HepG2 (cell line): ENCODE measurements around the gene LIMA1. TPM values are rescaled to one million over a fixed set of nuclear protein-coding genes. Genes with fewer than 3 reads are reported as not detected.

Experiments used
- ATAC-seq: fragments of 200-7000 bp; cut with Tn5 transposase; 3 replicates; pipeline ENCODE4 v1.9.1; 2020; ENCODE audit warnings: mild to moderate bottlenecking, moderate library complexity
- BruUV-seq: library from RNA; stranded (reverse); fragments of 400-500 nt; replicated peaks from 2 replicates; lab custom pipeline; 2021; lab: Mats Ljungman, UMichigan
- CTCF ChIA-PET: fragments of 300-600 bp; formaldehyde crosslinking; extraction: SDS; loops from one replicate; lab custom pipeline; 2021; ENCODE audit warnings: low total read pairs, inconsistent platforms, low intra/inter-chr PET ratio; lab: Yijun Ruan, JAX
- POLR2A ChIA-PET: fragments of 350-600 bp; sonication (Branson Sonifier 250); formaldehyde crosslinking; loops from one replicate; lab custom pipeline; 2020; ENCODE audit warnings: antibody characterized with exemption, inconsistent platforms; lab: Yijun Ruan, JAX
- DNase-seq: peaks from one replicate; pipeline ENCODE4 v3.0.0-alpha.2; 2015; ENCODE audit warnings: low spot score
- FAIRE-seq: peaks from 3 replicates; lab custom pipeline; 2011; peaks lifted over from hg19 to GRCh38; lab: Jason Lieb, UNC
- H2AFZ ChIP-seq: one replicate; pipeline ENCODE4 v1.6.1; 2011; ENCODE audit warnings: low read length, inconsistent platforms
- H3K27ac ChIP-seq: fragments of 300-600 bp; 3 replicates; pipeline ENCODE4 v1.8.0; 2011; ENCODE audit warnings: mixed run types, mild to moderate bottlenecking, mixed read lengths, low read length, inconsistent platforms; ENCODE audit not compliant: insufficient read depth; ENCODE audit errors: extremely low read length
- H3K27me3 ChIP-seq, 2 experiments: fragments of 200-600 bp in 1 of 2; 2 replicates in 1 of 2; 3 replicates in 1 of 2; pipeline versions ENCODE4 v1.6.0 to v1.8.0; 2011; ENCODE audit warnings: low read length in 2 of 2, mild to moderate bottlenecking in 2 of 2, moderate library complexity in 2 of 2, inconsistent platforms in 1 of 2; ENCODE audit not compliant: insufficient read depth in 2 of 2, control insufficient read depth in 1 of 2
- H3K36me3 ChIP-seq, 2 experiments: fragments of 200-600 bp in 1 of 2; replicated peaks in 1 of 2; 2 replicates in 1 of 2; 3 replicates in 1 of 2; pipeline versions ENCODE4 v1.5.1 to v1.8.0; 2011; ENCODE audit warnings: low read length in 2 of 2, inconsistent platforms in 1 of 2; ENCODE audit not compliant: insufficient read depth in 2 of 2, control insufficient read depth in 1 of 2
- H3K4me1 ChIP-seq: 2 replicates; pipeline ENCODE4 v1.5.1; 2012; ENCODE audit warnings: low read length, inconsistent platforms; ENCODE audit not compliant: insufficient read depth
- H3K4me2 ChIP-seq: 2 replicates; pipeline ENCODE4 v1.6.0; 2011; ENCODE audit warnings: low read depth, low read length, inconsistent platforms
- H3K4me3 ChIP-seq, 3 experiments: fragments of 200-600 bp in 1 of 3; sonication (generic), shearing (Covaris generic) in 1 of 3; replicated peaks in 1 of 3; 2 replicates each; pipeline ENCODE4 v1.5.1; 2011 to 2016; ENCODE audit warnings: low read length in 3 of 3, inconsistent platforms in 2 of 3, low read depth in 2 of 3, mild to moderate bottlenecking in 2 of 3, control low read depth in 1 of 3, mixed read lengths in 1 of 3; ENCODE audit not compliant: insufficient read depth in 1 of 3
- H3K79me2 ChIP-seq: one replicate; pipeline ENCODE4 v1.6.1; 2011; ENCODE audit warnings: low read length, inconsistent platforms; ENCODE audit not compliant: insufficient read depth
- H3K9ac ChIP-seq: 2 replicates; pipeline ENCODE4 v1.6.0; 2011; ENCODE audit warnings: mild to moderate bottlenecking, low read depth, low read length, inconsistent platforms; ENCODE audit not compliant: insufficient read depth
- H3K9me3 ChIP-seq: 2 replicates; pipeline ENCODE4 v1.5.1; 2012; ENCODE audit warnings: mild to moderate bottlenecking, low read length
- H4K20me1 ChIP-seq: 2 replicates; pipeline ENCODE4 v1.6.0; 2011; ENCODE audit warnings: inconsistent platforms, mild to moderate bottlenecking, low read length, moderate library complexity; ENCODE audit not compliant: insufficient read depth
- ASH2L ChIP-seq: fragments of 300-600, 200-600 bp; sonication (generic); IDR thresholded peaks from 2 replicates; pipeline ENCODE4 v1.7.0; 2017; ENCODE audit warnings: low read depth, mild to moderate bottlenecking, moderate library complexity, mixed read lengths, low read length; ENCODE audit not compliant: insufficient read length
- ATF1 ChIP-seq: IDR thresholded peaks from 2 replicates; pipeline ENCODE4 v1.6.1; 2016; ENCODE audit warnings: mild to moderate bottlenecking, control low read depth
- CEBPG ChIP-seq: IDR thresholded peaks from 2 replicates; pipeline ENCODE4 v1.6.1; 2016
- CREB1 ChIP-seq, 2 experiments: fragments of 450-650 bp in 1 of 2; IDR thresholded peaks; 2 replicates each; pipeline ENCODE4 v1.6.1; 2016 to 2017; ENCODE audit warnings: control low read depth in 1 of 2, mild to moderate bottlenecking in 1 of 2, missing compliant biosample characterization in 1 of 2, missing genetic modification characterization in 1 of 2
- FOXA3 ChIP-seq: IDR thresholded peaks from 2 replicates; pipeline ENCODE4 v1.6.1; 2016; ENCODE audit warnings: missing genetic modification reagents, missing compliant biosample characterization
- GABPB1 ChIP-seq: IDR thresholded peaks from 2 replicates; pipeline ENCODE4 v1.6.1; 2016; ENCODE audit warnings: mild to moderate bottlenecking, missing genetic modification reagents, moderate library complexity, missing compliant biosample characterization
- MIXL1 ChIP-seq: IDR thresholded peaks from 2 replicates; pipeline ENCODE4 v1.6.1; 2016
- NCOR1 ChIP-seq: fragments of 200-600 bp; sonication (generic); IDR thresholded peaks from 2 replicates; pipeline ENCODE4 v1.7.0; 2017; ENCODE audit warnings: antibody characterized with exemption, low read length, borderline replicate concordance
- NFE2L2 ChIP-seq: fragments of 150-350 bp; IDR thresholded peaks from 2 replicates; pipeline ENCODE4 v1.6.1; 2014; ENCODE audit warnings: low read length
- RXRB ChIP-seq: IDR thresholded peaks from 2 replicates; pipeline ENCODE4 v1.6.1; 2016; ENCODE audit warnings: borderline replicate concordance, missing genetic modification reagents, missing compliant biosample characterization
- TEAD3 ChIP-seq: optimal IDR thresholded peaks from 2 replicates; pipeline ENCODE3; 2016; ENCODE audit warnings: borderline replicate concordance
- ZNF160 ChIP-seq: sonication (generic); formaldehyde crosslinking; IDR thresholded peaks from 2 replicates; pipeline ENCODE4 v1.8.0; 2022; ENCODE audit warnings: mild to moderate bottlenecking, inconsistent platforms, missing genetic modification reagents
- ZNF224 ChIP-seq: sonication (generic); formaldehyde crosslinking; IDR thresholded peaks from 2 replicates; pipeline ENCODE4 v1.5.0; 2020; ENCODE audit warnings: mild to moderate bottlenecking, missing genetic modification reagents
- ZNF790 ChIP-seq: sonication (generic); formaldehyde crosslinking; IDR thresholded peaks from 2 replicates; pipeline ENCODE4 v1.8.0; 2022; ENCODE audit warnings: missing genetic modification reagents, mild to moderate bottlenecking, borderline replicate concordance
- ZSCAN12 ChIP-seq: sonication (generic); formaldehyde crosslinking; IDR thresholded peaks from 2 replicates; pipeline ENCODE4 v1.9.0; 2021; ENCODE audit warnings: mild to moderate bottlenecking, missing genetic modification reagents
- WGBS: methylation state at CpG from one replicate; pipeline ENCODE4 v1.1.6; 2017; ENCODE audit warnings: low lambda C conversion rate; 5-methylcytosine and 5-hydroxymethylcytosine counted together
- in situ Hi-C: cut with HindIII; loops from 2 replicates; pipeline ENCODE4 v1.10.0; 2017; ENCODE audit warnings: low pct_unique_long_range_greater_than_20kb; ENCODE audit not compliant: extremely low pct_ligation_motif_present
- intact Hi-C: fragments of 100-400 bp; cut with micrococcal nuclease; formaldehyde crosslinking; loops from one replicate; pipeline ENCODE4 v1.10.0; 2022; ENCODE audit not compliant: unreplicated experiment
- polyA plus RNA-seq, 8 experiments: library from polyadenylated mRNA; depleted of rRNA in 3 of 8; stranded (reverse) in 7 of 8; unstranded in 1 of 8; fragments of >200 nt; fragmentation: Illumina TruSeq in 4 of 8; extraction: Trizol in 4 of 8; gene quantifications; 2 replicates each; pipeline versions ENCODE4 v1.2.1 to v1.2.3, GENCODE V29; 2011 to 2016; ENCODE audit warnings: low read depth in 4 of 8, missing spikeins in 1 of 8, mixed read lengths in 1 of 8; ENCODE audit not compliant: insufficient read depth in 1 of 8
- total RNA-seq, 5 experiments: library from RNA; depleted of rRNA; stranded (reverse); fragments of >200 nt; fragmentation: Illumina TruSeq; extraction: Trizol; gene quantifications; 2 replicates each; pipeline ENCODE4 v1.2.3, GENCODE V29; 2016; ENCODE audit warnings: low read depth in 1 of 5
- TF ChIP-seq, protein P1 (sequence below), 2 experiments: sonication (generic) in 1 of 2; formaldehyde crosslinking in 1 of 2; IDR thresholded peaks; 2 replicates each; pipeline versions ENCODE4 v1.4.0 to v1.6.1; 2016 to 2020; ENCODE audit warnings: borderline replicate concordance in 1 of 2, low read depth in 1 of 2, mild to moderate bottlenecking in 1 of 2, missing genetic modification reagents in 1 of 2
- TF ChIP-seq, protein P2 (sequence below): IDR thresholded peaks from 2 replicates; pipeline ENCODE4 v1.4.0; 2020; ENCODE audit warnings: mild to moderate bottlenecking, missing genetic modification reagents

LIMA1 gene
- total and polyA plus RNA-seq, 2 of the 13 experiments (the other 11 are each of a cell fraction or from before 2014, with no cell fraction given), result 13.0 to 19.8 TPM

DNA sequence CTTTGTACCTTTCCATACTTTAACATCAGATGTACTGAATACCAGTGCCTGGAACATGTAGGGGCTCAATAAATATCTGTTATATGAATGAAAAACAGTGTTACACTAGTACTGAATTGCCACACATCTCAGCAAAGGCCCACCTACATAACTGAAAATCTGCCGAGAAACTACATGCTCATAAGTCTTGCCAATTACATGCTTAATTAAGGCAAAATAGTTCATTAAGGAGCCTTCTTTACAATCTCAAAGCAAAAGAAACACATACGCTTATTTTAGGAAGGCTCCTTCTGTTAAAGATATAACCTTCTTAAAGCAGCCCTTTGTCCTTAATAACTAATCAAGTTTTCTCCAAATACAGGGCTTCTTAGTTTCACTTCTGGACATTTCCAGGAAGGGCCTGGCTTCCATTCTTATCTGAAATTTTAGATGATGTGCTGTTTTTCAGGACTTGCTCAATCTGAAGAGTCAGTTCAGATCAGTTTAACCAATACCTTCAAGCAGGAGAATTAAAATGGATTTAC is 11.5 kb downstream of the LIMA1 start:
- peak overlapping the region; percentile 76 for H2AFZ ChIP-seq
- in situ Hi-C loops, result no loop called here
- no peaks in the 10 kb centered on the region for H3K36me3 ChIP-seq
- ChIA-PET POLR2A (interaction anchor here (0.6 to 3.9 kb wide), 7 partner anchors 12 to 189 kb away, joined by 3 to 32 read pairs (median 4); partner anchors contain the start of genes COX14 and LIMA1), CTCF (no interaction called here)
- FAIRE-seq (peak; percentile 18), DNase-seq (peak; percentile 88), ATAC-seq (peak; percentile 94)
- H3K79me2 ChIP-seq, result no peaks in the 10 kb centered on the region
- WGBS, result 35% methylated on average over 2 of the region's 2 CpGs
- H3K4me2 ChIP-seq, result peak overlapping the region; percentile 80
- H3K9ac ChIP-seq, result peak overlapping the region; percentile 66
- TSS peak; percentile 48 for BruUV-seq
- no peaks in the 10 kb centered on the region for H4K20me1 ChIP-seq
- intact Hi-C loops, result loop anchor here (1.0 kb wide), 1 partner anchor 12 kb away; no protein-coding TSS in a partner anchor
- peaks cover 71% of the 10 kb centered on the region for H3K4me1 ChIP-seq
- H3K4me3 ChIP-seq, result peak overlapping the region in 2 of 3 experiments; percentile 49 to 58; a peak in 2 of 6 replicates
- H3K27ac ChIP-seq, result peak overlapping the region; percentile 93
- no peaks in the 10 kb centered on the region for H3K9me3 ChIP-seq
- H3K27me3 ChIP-seq, result no peaks in the 10 kb centered on the region
- TF ChIP-seq RXRB (CRISPR knock-in tag) (0 out of 2 replicates have a peak, but pooled peaks have one; percentile 40), CREB1 (IDR thresholded peaks at IDR 0.05) (no peak), CREB1 (CRISPR knock-in tag; IDR thresholded peaks at IDR 0.05) (peak; percentile 58), MIXL1 (0 out of 2 replicates have a peak, but pooled peaks have one; percentile 4), ZNF224 (no peak), ZNF160 (CRISPR knock-in tag) (no peak), GABPB1 (no peak), CEBPG (CRISPR knock-in tag) (peak; percentile 60), ZNF790 (no peak), ZSCAN12 (CRISPR knock-in tag) (no peak), NCOR1 (no peak), NFE2L2 (no peak), FOXA3 (peak; percentile 67; the same call in 1 of the 2 replicates), ASH2L (peak; percentile 65), TEAD3 (peak; percentile 66), ATF1 (CRISPR knock-in tag) (peak; percentile 40; the same call in 1 of the 2 replicates)
- TF ChIP-seq, protein P1, sequence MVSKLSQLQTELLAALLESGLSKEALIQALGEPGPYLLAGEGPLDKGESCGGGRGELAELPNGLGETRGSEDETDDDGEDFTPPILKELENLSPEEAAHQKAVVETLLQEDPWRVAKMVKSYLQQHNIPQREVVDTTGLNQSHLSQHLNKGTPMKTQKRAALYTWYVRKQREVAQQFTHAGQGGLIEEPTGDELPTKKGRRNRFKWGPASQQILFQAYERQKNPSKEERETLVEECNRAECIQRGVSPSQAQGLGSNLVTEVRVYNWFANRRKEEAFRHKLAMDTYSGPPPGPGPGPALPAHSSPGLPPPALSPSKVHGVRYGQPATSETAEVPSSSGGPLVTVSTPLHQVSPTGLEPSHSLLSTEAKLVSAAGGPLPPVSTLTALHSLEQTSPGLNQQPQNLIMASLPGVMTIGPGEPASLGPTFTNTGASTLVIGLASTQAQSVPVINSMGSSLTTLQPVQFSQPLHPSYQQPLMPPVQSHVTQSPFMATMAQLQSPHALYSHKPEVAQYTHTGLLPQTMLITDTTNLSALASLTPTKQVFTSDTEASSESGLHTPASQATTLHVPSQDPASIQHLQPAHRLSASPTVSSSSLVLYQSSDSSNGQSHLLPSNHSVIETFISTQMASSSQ (IDR thresholded peaks at IDR 0.05; ENCODE audit: low read depth), result no peak
- TF ChIP-seq, protein P1 (CRISPR knock-in tag; IDR thresholded peaks at IDR 0.05; ENCODE audit: borderline replicate concordance), result peak; percentile 71; the same call in 1 of the 2 replicates
- TF ChIP-seq, protein P2, sequence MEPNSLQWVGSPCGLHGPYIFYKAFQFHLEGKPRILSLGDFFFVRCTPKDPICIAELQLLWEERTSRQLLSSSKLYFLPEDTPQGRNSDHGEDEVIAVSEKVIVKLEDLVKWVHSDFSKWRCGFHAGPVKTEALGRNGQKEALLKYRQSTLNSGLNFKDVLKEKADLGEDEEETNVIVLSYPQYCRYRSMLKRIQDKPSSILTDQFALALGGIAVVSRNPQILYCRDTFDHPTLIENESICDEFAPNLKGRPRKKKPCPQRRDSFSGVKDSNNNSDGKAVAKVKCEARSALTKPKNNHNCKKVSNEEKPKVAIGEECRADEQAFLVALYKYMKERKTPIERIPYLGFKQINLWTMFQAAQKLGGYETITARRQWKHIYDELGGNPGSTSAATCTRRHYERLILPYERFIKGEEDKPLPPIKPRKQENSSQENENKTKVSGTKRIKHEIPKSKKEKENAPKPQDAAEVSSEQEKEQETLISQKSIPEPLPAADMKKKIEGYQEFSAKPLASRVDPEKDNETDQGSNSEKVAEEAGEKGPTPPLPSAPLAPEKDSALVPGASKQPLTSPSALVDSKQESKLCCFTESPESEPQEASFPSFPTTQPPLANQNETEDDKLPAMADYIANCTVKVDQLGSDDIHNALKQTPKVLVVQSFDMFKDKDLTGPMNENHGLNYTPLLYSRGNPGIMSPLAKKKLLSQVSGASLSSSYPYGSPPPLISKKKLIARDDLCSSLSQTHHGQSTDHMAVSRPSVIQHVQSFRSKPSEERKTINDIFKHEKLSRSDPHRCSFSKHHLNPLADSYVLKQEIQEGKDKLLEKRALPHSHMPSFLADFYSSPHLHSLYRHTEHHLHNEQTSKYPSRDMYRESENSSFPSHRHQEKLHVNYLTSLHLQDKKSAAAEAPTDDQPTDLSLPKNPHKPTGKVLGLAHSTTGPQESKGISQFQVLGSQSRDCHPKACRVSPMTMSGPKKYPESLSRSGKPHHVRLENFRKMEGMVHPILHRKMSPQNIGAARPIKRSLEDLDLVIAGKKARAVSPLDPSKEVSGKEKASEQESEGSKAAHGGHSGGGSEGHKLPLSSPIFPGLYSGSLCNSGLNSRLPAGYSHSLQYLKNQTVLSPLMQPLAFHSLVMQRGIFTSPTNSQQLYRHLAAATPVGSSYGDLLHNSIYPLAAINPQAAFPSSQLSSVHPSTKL (CRISPR knock-in tag), result peak; percentile 48; the same call in 1 of the 2 replicates
